ENCODE results near the gene HAND2.

The HAND2 gene

DNA sequence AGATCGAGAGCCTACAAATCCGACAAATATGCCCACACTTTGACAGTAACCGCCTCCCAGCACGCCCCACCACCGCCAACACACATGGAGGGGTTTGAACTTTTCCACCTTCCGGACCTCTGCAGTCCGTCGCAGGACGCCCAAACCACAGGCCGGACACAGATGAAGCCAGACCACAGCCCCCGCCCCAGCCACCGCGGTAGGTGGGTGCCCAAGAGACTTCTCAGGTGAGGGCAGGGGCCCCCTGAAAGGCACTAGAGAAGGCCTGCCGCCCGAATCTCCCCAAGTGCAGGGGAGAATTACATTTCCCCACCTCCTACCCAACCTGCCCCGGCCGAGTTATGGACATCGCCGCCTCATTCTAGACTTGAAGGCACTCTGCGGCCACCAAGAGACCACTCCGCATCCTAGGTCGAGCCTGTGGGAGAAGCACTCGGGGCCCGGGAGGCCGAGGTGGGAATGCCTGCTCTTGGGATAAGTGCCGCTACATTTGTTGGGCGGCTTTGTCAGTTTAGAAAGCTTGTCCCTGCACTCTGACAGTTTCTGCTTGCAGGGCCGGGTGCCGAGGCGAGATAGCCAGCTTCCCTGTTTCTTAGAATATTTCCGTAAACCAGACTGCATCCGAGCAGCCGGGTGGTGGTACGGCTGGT, 21.5 kb downstream of the HAND2 start:
- no peak for TF ChIP-seq GATA1 (IDR thresholded peaks at IDR 0.05; ENCODE audit: low read depth, low read length)
- TF ChIP-seq POLR2A (IDR thresholded peaks at IDR 0.05; ENCODE audit: low read length), result no peak
- no peak for DNase-seq

DNA sequence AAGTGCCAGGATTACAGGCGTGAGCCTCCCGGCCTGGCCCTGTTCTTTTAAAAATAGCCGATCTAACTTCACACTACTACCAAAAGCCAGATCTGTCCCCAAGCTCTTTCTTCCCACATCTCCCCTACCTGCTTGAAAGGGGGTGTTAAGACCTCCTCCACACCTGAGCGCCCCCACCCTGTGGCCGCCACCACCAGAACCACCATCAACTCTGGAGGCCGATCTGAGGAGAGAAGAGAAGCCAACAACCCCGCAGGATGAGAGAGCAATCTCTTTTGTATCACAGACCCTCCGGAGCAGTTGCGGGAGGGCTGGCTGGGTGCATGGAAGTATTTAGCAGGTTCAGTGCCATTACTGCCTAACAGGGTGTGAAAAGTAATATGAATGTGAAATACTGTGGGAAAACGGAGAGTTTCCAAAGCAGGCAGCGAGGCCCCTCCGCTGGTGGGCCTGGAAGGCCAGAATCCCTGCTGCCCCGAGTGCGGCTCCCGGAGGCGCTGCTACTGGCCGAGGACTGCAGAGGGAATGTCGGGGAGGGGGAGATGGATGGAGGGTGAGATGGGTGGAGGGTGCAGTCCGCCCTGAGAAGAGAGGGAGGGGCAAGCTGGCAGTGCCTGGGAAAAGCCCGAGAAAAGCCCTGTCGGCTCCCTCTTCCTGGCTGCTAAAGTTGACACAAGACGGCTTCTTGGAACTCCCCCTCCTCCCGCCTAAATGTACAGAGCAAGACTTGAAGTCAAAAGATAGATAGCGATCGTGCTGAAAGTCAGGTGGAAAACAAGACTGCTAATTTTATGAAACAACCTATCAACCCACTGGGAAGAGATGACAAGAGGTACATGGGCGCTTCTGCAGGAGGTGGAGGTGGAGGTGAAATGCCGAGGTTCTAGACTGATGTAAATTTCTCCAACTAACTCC, 22.3 kb downstream of the HAND2 start:
- no peak for DNase-seq
- TF ChIP-seq POLR2A (IDR thresholded peaks at IDR 0.05; ENCODE audit: low read length), result no peak
- TF ChIP-seq GATA1 (IDR thresholded peaks at IDR 0.05; ENCODE audit: low read depth, low read length), result no peak

GRCh38 chr4:173506597-173507211, 23.3 kb downstream of the HAND2 start:
- TF ChIP-seq GATA1 (IDR thresholded peaks at IDR 0.05; ENCODE audit: low read depth, low read length), result no peak
- no peak for TF ChIP-seq POLR2A (IDR thresholded peaks at IDR 0.05; ENCODE audit: low read length)
- no peak for DNase-seq

- TF ChIP-seq GATA1 (IDR thresholded peaks at IDR 0.05; ENCODE audit: low read depth, low read length) (no peak), POLR2A (IDR thresholded peaks at IDR 0.05; ENCODE audit: low read length) (no peak)
- peak; percentile 51 to 65 for DNase-seq
Measured at GRCh38 chr4:173505924-173506518, 24.0 kb downstream of the HAND2 start.

DNA sequence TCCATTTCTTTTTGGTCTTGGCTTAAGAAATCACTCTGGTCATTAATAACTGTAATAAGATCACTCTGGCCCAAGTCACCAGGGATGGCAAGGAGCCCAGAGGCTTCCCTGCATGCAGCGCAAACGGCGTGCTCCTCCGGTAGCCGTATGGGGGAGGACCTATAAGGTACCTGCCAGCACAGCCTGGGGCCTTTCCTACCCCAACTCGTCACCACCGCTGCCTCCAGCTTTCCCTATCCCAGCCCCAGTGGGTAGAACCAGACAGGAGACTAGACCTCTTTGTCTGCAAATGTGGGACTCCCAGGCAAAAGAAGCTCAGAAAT, 25.9 kb downstream of the HAND2 start:
- TF ChIP-seq GATA1 (IDR thresholded peaks at IDR 0.05; ENCODE audit: low read depth, low read length) (no peak), POLR2A (IDR thresholded peaks at IDR 0.05; ENCODE audit: low read length) (no peak)
- DNase-seq, result no peak

DNA sequence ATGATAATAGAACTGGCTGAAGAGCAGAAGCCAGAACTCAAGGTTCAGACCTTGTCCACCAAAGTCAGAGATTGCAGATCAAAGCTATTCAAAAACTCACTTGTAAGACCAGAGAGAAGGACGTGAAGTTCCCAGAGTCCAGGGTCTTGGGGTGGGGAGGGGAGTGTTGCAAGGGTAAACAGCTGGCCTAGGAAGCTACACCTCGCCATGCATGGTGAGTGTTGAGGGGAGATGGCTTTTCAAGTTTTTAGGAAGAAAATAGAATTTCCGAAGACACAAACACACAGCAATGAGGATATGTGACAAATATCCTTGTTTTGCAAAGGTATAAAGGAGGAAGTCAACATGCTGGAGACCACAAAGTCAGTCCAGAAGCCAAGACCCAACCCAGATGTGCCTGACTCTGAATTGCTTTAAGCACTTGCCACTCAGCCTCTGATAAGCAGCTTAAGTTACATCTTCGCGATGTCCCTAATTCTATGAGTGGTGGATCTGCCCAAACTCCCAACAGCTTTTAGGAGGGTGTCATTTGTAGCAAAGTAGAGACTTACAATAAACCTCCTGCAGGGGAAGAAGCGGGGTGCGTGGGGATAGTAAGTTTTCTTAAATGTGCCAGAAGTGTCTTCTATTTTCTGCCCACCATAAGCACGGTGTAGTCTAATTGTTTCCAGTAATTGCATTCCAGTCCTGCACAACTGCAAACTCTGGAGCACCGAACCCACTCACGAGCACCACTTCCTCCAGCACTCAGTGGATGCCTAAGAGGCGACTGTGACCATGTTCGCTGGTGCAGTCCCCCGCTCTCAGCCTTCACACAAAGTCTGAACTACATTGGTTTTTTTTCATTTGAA, 26.5 kb downstream of the HAND2 start:
- TF ChIP-seq GATA1 (IDR thresholded peaks at IDR 0.05; ENCODE audit: low read depth, low read length), result no peak
- TF ChIP-seq POLR2A (IDR thresholded peaks at IDR 0.05; ENCODE audit: low read length), result no peak
- no peak for DNase-seq

- no peak for DNase-seq
Measured at GRCh38 chr4:173502282-173502681, 27.7 kb downstream of the HAND2 start.

DNA sequence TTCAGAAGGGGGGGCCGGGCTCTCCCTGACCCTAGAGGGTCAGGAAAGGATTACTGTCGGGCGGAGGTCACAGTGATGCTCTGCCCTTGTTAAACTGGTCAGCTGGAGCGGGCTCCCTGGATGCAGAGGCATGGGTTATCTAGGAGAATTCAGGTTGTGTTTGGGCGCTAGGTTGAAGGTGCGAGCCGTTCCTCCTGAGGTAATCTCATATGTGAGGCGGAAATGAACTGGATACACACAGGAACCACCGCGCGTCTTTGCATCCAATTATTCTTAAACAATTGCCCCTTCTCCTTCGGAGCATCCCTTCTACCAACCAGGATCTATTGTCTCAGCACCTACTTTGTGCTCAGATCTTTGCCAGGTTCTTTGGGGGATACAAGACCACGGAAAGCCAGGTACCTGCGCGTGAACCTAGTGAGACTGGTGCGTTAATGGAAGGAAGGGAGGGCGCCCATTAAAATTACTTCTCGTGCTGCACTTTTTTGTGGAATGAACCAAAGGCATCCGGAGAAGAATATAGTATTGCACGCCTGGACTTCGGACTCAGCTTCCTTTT, 28.4 kb downstream of the HAND2 start:
- DNase-seq, result no peak
- no peak for TF ChIP-seq GATA1 (IDR thresholded peaks at IDR 0.05; ENCODE audit: low read depth, low read length)
- no peak for TF ChIP-seq POLR2A (IDR thresholded peaks at IDR 0.05; ENCODE audit: low read length)

More at GRCh38 chr4:173502282-173502681, 27.7 kb downstream of the HAND2 start:
- TF ChIP-seq POLR2A (IDR thresholded peaks at IDR 0.05; ENCODE audit: low read length) (no peak), GATA1 (IDR thresholded peaks at IDR 0.05; ENCODE audit: low read depth, low read length) (no peak)

DNA sequence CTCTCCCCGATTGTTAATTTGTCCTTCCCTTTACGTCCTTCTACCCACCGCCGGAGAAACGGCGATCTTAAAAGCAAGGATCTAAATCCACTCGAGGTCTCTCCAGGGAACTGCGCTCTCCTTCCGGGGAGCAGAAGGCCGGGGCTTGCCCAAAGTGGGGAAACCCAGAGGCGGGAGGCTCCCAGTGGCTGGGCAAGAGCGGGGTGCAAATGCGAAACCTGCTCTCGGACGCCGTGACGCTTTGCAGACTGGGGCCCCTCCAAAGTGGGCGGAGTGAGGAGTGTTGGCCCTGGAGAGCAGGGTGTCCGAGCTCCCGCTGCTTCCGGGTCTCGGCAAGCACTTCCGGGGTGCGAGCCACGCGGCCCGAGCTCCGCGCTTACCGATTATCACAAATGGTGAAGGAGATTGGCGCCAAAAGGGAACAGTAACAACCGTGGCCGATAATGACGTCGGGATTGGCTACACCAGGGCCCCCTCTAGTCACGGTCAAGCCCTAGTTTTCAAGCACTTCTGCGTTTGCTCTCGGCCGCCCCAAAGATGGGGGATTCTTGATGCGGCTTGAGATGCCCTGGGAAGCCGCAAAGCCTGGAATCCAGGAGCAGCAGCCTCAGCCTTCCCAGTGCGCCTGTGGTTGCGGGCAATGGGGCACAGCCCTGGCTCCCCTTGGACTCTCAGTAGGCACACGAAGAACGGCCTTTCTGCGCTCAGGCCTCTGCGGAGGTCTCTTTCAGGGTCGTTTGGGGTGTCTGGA, 29.0 kb downstream of the HAND2 start:
- TF ChIP-seq GATA1 (IDR thresholded peaks at IDR 0.05; ENCODE audit: low read depth, low read length) (no peak), POLR2A (IDR thresholded peaks at IDR 0.05; ENCODE audit: low read length) (no peak)
- peak; percentile 59 to 69 for DNase-seq

- no peak for DNase-seq
- TF ChIP-seq POLR2A (IDR thresholded peaks at IDR 0.05; ENCODE audit: low read length) (no peak), GATA1 (IDR thresholded peaks at IDR 0.05; ENCODE audit: low read depth, low read length) (no peak)
Measured at GRCh38 chr4:173499658-173500535, 30.1 kb downstream of the HAND2 start.

GRCh38 chr4:173498771-173499170, 31.3 kb downstream of the HAND2 start:
- no peak for DNase-seq
- TF ChIP-seq GATA1 (IDR thresholded peaks at IDR 0.05; ENCODE audit: low read depth, low read length) (no peak), POLR2A (IDR thresholded peaks at IDR 0.05; ENCODE audit: low read length) (no peak)

Data from erythroblast (primary cell).